CD4-positive, alpha-beta T cell treated with Interferon gamma for 1 hour (primary cell): ENCODE measurements around the gene NDOR1.
"Not testable (repeated sequence)": the region's sequence is repeated elsewhere in the genome, so short reads cannot be mapped to it uniquely, and the experiment has no call there.

ENCODE experiments used
- DNase-seq: peaks from one replicate; pipeline ENCODE4 v3.0.0-alpha.2; 2020

The NDOR1 gene

DNA sequence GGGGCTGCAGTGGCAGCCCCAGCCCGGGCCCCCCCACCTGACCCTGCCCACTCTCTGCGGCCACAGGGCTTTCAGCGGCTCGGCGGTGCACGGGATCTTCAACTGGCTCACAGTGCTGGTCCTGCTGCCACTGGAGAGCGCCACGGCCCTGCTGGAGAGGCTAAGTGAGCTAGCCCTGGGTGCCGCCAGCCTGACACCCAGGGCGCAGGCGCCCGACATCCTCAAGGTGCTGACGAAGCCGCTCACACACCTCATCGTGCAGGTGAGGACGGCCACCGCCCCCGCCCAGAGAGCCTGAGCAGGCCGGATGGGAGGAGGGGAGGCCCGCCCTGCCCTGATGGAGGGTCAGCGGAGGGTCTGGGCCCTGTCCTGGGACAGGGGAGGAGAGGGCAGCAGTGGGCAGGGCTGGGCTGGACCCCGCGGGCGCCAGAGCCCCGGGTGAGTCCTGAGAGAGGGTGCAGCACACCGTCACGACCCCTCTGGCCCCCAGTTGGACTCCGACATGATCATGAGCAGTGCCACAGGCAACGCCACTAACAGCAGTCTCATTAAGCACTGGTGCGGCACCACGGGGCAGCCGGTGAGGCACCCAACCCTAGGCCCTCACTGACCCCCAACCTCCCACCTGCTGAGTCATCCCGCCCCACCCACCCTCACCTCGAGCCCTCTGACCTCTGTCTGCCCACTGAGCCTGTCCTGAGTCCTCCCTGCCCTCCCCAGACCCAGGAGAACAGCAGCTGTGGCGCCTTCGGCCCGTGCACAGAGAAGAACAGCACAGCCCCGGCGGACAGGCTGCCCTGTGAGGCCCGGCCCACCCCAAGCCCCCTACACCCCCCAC is 27.9 kb downstream of the NDOR1 start:
- DNase-seq, result no peak

DNA sequence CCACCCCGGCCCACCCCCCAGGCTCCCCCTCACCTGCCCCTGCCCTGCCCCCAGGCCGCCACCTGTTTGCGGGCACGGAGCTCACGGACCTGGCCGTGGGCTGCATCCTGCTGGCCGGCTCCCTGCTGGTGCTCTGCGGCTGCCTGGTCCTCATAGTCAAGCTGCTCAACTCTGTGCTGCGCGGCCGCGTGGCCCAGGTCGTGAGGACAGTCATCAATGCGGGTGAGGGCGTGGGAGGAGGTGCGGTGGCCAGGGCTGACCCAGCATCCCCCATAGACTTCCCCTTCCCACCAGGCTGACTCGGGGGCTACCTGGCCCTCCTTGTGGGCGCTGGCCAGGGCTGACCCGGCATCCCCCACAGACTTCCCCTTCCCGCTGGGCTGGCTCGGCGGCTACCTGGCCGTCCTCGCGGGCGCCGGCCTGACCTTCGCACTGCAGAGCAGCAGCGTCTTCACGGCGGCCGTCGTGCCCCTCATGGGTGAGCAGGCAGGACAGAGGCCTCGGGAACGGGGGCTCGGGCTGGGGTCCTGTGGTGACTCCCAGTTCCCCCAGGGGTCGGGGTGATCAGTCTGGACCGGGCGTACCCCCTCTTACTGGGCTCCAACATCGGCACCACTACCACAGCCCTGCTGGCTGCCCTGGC is 28.7 kb downstream of the NDOR1 start:
- no peak for DNase-seq

DNA sequence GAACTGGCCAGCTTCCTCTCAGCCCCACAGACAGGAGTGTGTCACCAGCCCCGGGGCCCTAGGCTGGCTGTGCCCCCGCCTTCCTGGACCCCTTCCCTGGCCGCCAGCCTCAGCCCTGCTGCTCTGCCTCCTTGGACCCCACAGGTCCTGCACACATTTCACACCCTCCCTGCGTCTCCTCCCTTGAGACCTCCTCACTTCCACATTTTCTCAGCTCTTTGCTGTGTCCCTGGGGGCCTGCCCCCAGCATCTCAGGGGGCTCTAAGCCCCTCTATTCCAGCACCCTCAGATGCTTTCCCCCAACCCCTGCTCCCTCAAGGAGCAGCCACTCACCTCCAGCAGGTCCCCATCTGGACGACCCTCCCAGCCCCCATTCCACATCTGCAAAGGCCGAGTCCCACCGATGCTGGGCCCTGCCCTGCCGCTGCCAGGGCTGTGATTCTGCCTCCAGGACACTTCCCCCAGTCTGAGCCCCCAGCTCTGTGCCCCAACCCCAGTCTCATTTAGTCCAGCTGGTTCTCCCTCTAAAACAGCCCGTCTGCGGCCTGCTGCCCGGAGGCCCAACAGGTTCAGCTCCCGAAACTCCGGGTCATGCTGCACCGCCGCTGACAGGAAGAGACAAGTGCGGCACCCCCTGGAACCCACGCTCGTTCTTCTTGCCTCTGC is 29.4 kb downstream of the NDOR1 start:
- no peak for DNase-seq

DNA sequence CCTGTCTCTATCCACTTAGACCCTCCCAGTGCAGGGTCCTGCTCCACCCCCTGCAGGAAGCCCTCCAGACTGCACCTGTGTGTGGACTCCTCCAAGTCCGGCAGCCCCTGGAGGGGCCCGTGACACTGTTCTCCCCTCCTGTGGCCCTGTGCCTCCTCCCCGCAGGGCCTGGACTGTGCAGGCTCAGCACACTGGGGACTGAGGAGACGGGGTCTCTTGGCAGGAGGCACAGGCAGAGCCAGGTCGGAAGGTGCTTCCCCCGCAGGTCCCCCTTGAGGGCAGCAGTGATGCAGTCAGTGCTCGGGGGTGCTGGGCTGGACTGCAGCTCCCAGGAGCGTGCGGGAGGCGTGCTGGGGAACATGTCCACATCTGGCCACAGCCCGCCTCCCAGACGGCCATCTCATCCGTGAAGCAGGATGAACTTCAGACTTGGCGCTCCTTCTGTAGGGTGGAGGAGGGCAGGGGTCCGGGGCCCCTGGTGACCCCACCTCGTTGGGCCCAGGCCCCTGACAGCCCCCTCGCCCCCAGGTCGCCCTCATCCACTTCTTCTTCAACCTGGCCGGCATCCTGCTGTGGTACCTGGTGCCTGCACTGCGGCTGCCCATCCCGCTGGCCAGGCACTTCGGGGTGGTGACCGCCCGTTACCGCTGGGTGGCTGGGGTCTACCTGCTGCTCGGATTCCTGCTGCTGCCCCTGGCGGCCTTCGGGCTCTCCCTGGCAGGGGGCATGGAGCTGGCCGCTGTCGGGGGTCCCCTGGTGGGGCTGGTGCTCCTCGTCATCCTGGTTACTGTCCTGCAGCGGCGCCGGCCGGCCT is 30.1 kb downstream of the NDOR1 start:
- DNase-seq, result no peak

DNA sequence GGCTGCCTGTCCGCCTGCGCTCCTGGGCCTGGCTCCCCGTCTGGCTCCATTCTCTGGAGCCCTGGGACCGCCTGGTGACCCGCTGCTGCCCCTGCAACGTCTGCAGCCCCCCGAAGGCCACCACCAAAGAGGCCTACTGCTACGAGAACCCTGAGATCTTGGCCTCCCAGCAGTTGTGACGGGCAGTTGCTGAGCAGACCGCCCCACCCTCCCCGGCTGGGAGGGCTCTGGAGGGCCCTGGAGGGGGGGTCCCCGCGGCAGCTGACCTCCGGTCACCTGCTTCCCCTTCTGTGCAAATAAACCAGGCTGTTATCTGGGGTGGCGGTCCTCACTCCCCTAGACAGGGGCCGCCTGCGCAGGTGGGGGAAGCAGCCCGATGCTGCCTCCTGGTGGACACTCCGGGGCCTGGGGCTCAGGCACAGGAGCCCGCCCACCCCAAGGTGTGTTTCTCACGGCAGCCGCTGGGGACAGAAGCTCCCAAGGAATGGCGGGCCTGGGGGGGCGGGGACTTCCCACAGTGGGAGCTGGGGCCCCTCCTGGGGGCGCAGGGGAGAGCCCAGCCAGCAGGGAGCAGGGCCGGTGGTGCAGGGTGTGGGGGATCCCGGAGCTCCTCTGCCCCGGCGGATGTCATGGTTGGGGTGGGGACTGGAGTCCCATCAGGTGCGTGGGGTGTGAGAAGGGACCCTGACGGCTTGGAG is 30.9 kb downstream of the NDOR1 start:
- peak; percentile 88 for DNase-seq

- DNase-seq, result no peak
These were observed 31.5 kb downstream of the NDOR1 start for GRCh38 chr9:137236936-137237421.

DNA sequence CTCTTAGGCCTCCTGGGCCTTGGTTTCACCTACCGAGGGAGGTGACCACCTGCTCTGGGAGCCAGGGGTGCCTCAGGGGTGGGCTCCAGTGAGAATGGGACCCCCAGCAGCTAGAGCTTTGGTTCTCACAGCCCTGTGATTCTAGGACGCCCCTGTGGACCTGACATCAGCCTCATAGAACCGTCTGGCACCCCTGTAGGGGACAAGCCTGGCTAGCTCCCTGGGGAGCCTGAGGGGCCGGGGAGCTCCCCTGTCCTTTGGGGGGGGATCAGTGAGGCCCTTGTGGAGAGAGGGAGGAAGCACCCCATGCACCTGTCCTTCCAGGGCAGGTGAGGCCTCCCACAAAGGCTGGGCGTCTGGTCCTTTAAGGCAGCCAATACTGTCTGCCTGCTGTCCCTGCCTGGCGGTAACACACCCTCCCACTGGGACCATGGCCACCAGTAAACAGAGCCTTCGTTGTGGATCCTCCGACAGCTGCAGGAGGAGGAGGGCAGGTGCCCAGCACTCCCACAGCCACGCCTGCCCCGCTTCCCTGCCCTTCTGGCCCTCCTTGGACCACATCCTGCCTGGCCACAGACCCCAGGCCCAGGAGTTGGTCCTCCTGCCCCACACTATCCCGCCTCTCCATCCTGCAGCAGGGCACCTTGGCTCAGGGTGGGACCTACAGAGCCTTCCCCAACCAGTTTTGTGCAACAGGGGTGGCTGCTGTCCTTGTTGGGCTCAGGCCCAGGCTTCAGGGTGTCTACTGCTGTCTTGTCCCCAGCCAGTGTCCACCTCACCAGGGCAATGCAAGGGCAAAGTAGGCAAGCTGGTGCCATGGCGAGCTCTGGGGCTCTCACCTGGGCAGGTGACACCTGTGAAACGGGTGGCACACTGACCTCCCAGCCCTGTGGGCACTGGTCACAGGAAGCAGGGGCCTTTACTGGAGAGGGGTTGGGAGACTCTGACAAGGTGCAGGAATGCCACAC is 32.5 kb downstream of the NDOR1 start:
- no peak for DNase-seq

DNA sequence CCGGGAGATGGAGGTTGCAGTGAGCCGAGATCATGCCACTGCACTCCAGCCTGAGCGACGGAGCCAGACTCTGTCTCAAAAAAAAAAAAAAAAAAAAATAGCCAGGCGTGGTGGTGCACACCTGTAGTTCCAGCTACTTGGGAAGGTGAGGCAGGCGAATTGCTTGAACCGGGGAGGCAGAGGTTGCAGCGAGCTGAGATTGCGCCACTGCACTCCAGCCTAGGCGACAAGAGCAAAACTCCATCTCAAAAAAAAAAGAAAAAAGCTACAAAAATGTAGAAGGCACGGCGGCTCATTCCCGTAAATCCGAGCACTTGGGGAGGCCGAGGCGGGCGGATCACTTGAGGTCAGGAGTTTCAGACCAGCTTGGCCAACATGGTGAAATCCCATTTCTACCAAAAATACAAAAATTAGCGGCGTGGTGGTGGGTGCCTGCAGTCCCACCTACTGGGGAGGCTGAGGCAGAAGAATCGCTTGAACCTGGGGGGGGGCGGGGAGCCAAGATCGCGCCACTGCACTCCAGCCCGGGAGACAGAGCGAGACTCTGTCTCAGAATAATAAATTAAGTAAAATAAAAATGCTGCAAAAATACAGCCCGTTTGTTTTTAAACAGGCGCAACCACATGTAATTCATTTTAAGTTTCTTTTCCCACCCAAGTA is 34.2 kb downstream of the NDOR1 start:
- not testable (repeated sequence) for DNase-seq

- peak; percentile 67 for DNase-seq
These were observed 34.9 kb downstream of the NDOR1 start for GRCh38 chr9:137240318-137240840.

DNA sequence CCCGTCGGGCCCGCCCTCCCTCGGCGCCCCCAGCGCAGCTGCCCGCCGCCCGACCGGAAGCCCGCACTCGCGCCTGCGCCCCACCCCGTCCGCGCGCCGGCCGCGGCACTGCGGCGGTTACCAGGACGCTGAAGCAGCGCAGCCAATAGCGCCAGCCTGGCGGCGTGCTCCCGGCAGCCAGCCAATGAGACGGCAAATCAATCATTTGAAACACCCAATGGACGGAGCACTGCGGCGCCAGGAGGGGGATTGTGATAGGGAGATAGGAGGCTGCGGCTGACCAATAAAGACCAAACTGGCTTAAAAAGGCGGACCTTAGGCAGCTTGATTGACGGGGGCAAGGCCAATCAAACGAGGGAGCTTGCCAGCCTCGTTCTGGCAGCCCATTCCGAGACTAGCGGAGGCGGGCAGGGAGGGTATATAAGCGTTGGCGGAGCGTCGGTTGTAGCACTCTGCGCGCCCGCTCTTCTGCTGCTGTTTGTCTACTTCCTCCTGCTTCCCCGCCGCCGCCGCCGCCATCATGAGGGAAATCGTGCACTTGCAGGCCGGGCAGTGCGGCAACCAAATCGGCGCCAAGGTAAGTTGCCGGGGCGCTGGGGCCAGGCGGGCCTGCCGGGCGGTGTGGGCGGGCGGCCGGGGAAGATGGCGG is 35.5 kb downstream of the NDOR1 start, which contains the start of gene TUBB4B:
TUBB4B (plus strand) TSS at position 447 of the 649 bp plus-strand sequence; CDS start at position 521, 74 bp downstream.
- peak; percentile 100 for DNase-seq

GRCh38 chr9:137241490-137242268 is 36.2 kb downstream of the NDOR1 start:
- peak; percentile 59 for DNase-seq

- DNase-seq, result no peak
These were observed 37.0 kb downstream of the NDOR1 start for GRCh38 chr9:137242269-137243203.

DNA sequence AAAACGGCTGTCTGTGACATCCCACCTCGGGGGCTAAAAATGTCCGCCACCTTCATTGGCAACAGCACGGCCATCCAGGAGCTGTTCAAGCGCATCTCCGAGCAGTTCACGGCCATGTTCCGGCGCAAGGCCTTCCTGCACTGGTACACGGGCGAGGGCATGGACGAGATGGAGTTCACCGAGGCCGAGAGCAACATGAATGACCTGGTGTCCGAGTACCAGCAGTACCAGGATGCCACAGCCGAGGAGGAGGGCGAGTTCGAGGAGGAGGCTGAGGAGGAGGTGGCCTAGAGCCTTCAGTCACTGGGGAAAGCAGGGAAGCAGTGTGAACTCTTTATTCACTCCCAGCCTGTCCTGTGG is 37.7 kb downstream of the NDOR1 start:
- not testable (repeated sequence) for DNase-seq

GRCh38 chr9:137243626-137244485 is 38.4 kb downstream of the NDOR1 start:
- DNase-seq, result no peak

DNA sequence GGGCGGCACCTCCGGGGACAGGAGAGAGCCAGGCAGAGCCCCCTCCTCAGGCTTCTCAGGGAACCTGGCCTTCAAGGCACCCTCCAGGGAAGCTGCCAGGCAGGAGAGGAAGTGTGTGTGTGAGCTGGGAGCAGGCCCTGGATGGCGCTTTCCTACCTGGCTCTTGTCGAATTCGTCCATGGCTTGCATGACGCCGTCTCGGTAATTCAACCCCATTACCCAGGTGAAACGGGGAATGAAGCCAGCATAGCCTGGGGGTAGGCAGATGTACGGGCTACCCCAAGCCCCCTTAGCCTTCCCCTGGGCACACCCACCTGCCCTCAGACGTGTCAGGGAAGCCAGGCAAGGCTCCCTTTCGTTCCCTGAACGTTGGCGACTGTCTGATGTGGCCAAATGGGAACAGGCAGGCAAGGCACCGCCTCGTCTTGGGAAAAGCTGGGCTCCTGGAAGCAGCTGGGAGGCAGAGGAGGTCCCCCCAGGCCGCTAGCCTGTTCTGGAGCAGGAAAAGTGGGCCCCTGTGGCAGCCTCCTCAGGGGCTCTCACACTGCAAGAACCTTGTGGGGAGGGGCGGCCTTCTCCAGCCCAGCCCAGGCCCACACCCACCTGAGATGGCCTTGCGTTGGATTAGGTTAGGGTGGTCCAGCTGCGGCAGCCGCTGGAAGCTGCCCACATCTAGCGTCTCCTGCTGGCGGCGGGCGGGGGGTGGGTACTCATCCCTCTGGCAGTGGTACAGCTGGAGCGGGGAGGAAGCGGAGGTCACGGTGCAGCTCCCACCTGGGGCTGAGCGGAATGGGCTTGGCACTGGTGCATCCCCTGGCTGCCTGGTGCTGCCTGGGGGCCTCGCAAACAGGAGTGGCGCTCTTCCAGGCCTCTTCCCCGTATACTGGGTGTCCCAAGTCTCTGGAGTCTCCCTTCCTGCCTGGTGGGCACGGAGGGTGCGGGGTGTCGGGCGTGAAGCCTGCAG is 39.3 kb downstream of the NDOR1 start:
- no peak for DNase-seq
